Measurements from ENCODE around the gene TTC7B. TPM values are rescaled to one million over a fixed set of nuclear protein-coding genes. Genes with fewer than 3 reads are reported as not detected.

Gene TTC7B
- total and polyA plus RNA-seq, 2 experiments from 2014 or later, result 68.1 to 75.8 TPM

- no peak for DNase-seq (ENCODE audit: low read depth in 1 of 2, low spot score in 1 of 2)
- no peaks in the 10 kb centered on the region for H3K9me3 ChIP-seq (ENCODE audit: low read depth)
- H3K4me1 ChIP-seq (ENCODE audit: low read depth), result no peaks in the 10 kb centered on the region
- H3K27ac ChIP-seq, result no peak overlapping the region
- TF ChIP-seq CTCF (IDR thresholded peaks at IDR 0.05; ENCODE audit: low read depth, low read length), result no peak
- no peak overlapping the region for H3K4me3 ChIP-seq
- no peaks in the 10 kb centered on the region for H3K36me3 ChIP-seq
- H3K27me3 ChIP-seq, result no peaks in the 10 kb centered on the region
Measured at GRCh38 chr14:90483117-90483516, 333.1 kb downstream of the TTC7B start.

- Histone ChIP-seq H3K36me3 (no peaks in the 10 kb centered on the region), H3K9me3 (ENCODE audit: low read depth) (no peaks in the 10 kb centered on the region)
- TF ChIP-seq CTCF (IDR thresholded peaks at IDR 0.05; ENCODE audit: low read depth, low read length), result no peak
Measured at GRCh38 chr14:90475298-90475697, 340.9 kb downstream of the TTC7B start.

More at GRCh38 chr14:90475298-90475697, 340.9 kb downstream of the TTC7B start:
- Histone ChIP-seq H3K4me3 (no peak overlapping the region), H3K4me1 (ENCODE audit: low read depth) (no peaks in the 10 kb centered on the region), H3K27ac (no peak overlapping the region), H3K27me3 (no peaks in the 10 kb centered on the region)
- no peak for DNase-seq (ENCODE audit: low read depth in 1 of 2, low spot score in 1 of 2)

Other genes with a start within 250 kb of the TTC7B start
- gene RPS6KA5, start 244.2 kb upstream of the TTC7B start, total RNA-seq, result 5.0 and 10.9 TPM in 2 replicates
- 3.3 and 11.5 TPM in 2 replicates for gene RPS6KA5, start 244.2 kb upstream of the TTC7B start, polyA plus RNA-seq

Measured in cardiac muscle cell (in vitro differentiated cells and primary cell).